HG03039 (cell line): ENCODE data around the gene LPCAT3.
"Not testable (repeated sequence)": the region's sequence is repeated elsewhere in the genome, so short reads cannot be mapped to it uniquely, and the experiment has no call there.

Experiments used
- ATAC-seq: cut with Tn5 transposase; IDR thresholded peaks from one replicate; pipeline ENCODE4 v1.9.1; 2021; ENCODE audit warnings: mild to moderate bottlenecking, moderate library complexity; ENCODE audit not compliant: unreplicated experiment

LPCAT3 gene

DNA sequence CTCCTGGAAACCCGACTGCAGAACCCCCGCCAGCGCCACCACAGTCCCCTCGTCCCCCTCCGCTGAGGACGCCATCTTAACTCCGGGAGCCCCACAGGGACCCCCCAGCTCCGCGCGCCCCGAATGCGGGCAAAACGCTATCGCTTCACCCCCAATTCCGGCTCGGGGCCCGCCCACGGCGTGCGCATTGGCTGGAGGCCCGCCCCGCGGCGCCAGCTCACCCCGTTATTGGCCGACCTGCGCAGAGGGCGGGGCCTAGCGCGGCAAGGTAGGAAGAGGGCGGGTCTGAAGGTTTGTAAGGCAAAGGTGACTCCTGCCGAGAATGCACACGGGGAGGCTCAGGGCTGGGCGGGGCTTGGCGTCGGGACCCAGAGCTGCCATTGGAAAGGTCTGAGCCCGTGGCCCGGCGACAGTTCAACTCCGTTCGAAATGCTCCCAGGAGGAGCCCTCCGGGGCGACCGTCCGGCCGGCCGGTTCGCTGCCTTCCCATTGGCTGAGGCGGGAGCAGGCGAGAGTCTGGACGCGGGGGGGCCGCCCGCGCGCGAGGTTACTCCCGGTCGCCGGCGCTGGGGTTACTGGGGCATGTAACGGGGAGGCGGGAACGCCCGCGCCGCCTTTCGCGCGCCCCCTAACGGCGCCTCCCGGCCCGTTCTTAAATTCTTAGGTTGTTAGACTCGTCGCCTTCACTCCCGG is at the start of gene LPCAT3:
TSS of gene LPCAT3 (minus strand) at position 127 of the 693 bp plus-strand sequence. CDS start at position 75, 52 bp downstream.
- peak; percentile 94 for ATAC-seq

- ATAC-seq = no peak
Observed at GRCh38 chr12:7067096-7067495, 48.8 kb upstream of the LPCAT3 start.

GRCh38 chr12:7066596-7066995 is 48.3 kb upstream of the LPCAT3 start:
- ATAC-seq = no peak

DNA sequence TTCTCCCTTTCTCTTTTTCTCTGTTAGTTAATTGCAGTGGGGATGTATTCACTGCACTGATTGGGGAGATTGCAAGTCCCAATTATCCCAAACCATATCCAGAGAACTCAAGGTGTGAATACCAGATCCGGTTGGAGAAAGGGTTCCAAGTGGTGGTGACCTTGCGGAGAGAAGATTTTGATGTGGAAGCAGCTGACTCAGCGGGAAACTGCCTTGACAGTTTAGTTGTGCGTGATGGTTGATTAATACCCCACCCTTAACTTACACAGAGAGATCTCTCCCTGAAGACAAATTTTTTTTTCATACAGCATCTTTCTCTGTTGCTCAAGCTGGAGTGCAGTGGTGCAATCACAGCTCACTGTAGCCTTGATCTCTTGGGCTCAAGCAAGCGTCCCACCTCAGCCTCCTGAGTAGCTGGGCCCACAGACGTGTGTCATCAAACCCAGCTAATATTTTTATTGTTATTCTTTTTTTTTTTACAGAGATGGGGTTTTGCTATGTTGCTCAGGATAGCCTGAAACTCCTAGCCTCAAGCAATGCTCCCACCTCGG is 46.9 kb upstream of the LPCAT3 start:
- no peak for ATAC-seq

- no peak for ATAC-seq
Observed at GRCh38 chr12:7064516-7064915, 46.2 kb upstream of the LPCAT3 start.

GRCh38 chr12:7061596-7061995 is 43.3 kb upstream of the LPCAT3 start:
- no peak for ATAC-seq

DNA sequence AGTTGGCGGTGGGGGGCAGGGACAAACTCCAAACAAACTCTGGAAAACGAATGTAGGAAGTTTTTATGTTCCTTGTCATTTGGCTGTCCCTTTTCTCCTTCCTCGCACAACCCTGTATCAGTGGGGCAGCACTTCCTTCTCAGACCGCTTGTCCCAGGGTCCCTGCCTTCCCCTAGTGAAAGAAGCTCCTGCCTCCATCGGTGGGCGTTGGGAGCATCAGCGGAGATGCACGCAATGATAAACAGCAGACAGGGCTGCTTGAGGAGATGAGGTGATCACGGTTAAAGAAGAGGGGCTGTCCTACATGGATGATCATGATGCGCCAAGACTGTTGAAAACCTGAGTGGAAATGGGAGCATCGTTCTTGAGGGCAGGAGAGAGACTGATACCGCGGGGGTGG is 42.9 kb upstream of the LPCAT3 start:
- ATAC-seq = no peak

- ATAC-seq = no peak
Observed at GRCh38 chr12:7060353-7060954, 42.2 kb upstream of the LPCAT3 start, which contains the start of gene C1S. TSS of gene C1S (plus strand) at chr12:7060718. CDS start at chr12:7061913, 1,195 bp downstream.

DNA sequence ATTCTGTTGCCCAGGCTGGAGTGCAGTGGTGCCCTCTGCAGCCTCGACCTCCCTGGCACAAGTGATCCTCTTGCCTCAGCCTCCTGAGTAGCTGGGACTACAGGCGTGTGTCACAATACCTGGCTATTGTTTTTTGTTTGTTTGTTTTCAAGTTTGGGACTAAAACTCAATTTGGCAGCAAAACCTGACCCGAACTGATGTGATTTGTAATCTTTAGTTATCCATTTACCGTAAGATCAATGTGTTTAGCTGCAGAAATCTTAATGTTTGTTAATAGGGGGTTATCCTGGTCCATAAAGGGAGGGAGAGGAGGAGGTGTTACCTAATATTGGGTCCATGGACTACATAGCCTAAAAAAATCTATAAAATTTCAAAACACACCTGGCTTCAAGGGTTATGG is 41.5 kb upstream of the LPCAT3 start:
- no peak for ATAC-seq

- no peak for ATAC-seq
Observed at GRCh38 chr12:7058850-7059395, 40.6 kb upstream of the LPCAT3 start.

DNA sequence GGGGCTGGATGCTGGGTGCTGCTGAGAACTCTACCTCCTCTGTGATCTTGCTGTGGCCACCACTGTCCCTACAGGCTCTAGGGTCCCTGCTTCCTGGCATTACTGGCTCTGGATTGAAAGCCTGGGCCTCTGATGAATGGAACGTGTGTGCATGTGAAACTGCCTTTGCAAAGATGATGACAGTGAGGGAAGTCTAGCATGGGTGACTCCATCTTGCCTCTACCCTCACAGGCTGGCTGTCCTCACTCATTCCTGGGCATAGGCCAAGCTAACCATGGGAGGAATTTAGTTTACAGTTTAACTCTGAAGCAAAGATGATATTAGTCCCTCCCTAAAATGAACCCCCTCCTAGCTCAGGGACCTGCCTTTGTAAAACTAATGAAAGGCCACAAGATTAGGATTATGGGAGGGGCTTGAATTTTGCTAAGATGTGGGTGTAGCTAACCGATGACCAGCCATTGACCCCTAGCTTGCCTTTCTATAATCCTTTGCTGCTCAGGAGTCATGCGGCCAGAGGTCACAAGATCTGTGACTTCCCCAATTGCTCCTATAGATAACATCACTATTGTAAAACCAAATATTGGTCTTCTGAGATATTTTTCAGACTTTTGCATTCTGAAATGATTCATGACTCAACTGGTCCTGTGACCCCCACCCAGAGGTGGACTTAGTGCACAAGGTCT is 40.0 kb upstream of the LPCAT3 start:
- no peak for ATAC-seq

GRCh38 chr12:7055736-7056135 is 37.5 kb upstream of the LPCAT3 start:
- not testable (repeated sequence) for ATAC-seq

GRCh38 chr12:7054925-7055324 is 36.6 kb upstream of the LPCAT3 start:
- no peak for ATAC-seq

GRCh38 chr12:7049973-7050372 is 31.7 kb upstream of the LPCAT3 start:
- ATAC-seq = not testable (repeated sequence)

GRCh38 chr12:7049445-7049951 is 31.2 kb upstream of the LPCAT3 start:
- ATAC-seq = not testable (repeated sequence)

GRCh38 chr12:7047306-7047705 is 29.0 kb upstream of the LPCAT3 start:
- ATAC-seq = no peak

- ATAC-seq = no peak
Observed at GRCh38 chr12:7046383-7047105, 28.3 kb upstream of the LPCAT3 start.

GRCh38 chr12:7045913-7046312 is 27.6 kb upstream of the LPCAT3 start:
- ATAC-seq = no peak

GRCh38 chr12:7042842-7043241 is 24.6 kb upstream of the LPCAT3 start:
- ATAC-seq = no peak

DNA sequence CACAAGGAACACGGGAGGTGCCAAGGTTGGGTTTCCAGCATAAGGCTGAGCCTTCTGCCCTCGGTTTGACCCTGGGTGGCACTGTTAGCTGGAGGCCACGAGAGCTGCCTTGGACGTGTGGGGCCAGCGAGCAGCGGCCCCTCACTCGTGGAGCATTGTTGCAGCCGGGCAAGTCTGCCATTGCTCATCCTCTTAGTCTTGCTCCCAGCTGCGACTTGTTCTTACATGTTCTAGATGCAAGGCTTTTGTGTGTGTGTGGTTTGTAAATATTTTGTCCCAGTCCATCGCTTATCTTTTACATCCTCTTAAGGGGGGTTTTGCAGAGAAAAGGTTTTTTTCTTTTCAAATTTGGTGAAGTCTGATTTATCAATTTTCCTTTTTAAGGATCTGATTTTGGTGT is 21.1 kb upstream of the LPCAT3 start:
- ATAC-seq = no peak

DNA sequence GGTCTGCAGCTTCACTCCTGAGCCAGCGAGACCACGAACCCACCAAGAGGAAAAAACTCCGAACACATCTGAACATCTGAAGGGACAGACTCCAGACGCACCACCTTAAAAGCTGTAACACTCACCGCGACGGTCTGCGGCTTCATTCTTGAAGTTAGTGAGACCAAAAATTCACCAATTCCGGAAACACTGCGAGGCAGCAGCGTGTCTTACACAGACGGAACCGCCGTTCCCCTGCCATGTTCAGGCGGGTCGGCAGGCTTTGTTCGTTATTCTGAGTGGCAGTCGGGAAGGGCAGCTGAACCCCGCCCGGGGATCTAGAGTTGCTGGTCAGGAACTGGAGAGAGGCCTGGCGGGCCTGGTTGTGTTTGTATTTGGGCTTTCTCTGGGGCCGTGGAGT is 20.3 kb upstream of the LPCAT3 start:
- ATAC-seq = no peak
